ENCODE results near the gene PPP1R14B.
A peak's percentile ranks its signal among the peaks of the same experiment; 100 is the strongest.

Gene PPP1R14B

GRCh38 chr11:64229744-64230170, 17.0 kb downstream of the PPP1R14B start:
- DNase-seq = no peak

GRCh38 chr11:64229090-64229743, 17.5 kb downstream of the PPP1R14B start:
- no peak for DNase-seq

- DNase-seq = no peak
These were observed 19.3 kb downstream of the PPP1R14B start for GRCh38 chr11:64227405-64227956.

- no peak for DNase-seq
These were observed 20.2 kb downstream of the PPP1R14B start for GRCh38 chr11:64226507-64227051.

GRCh38 chr11:64225608-64226506, 20.9 kb downstream of the PPP1R14B start, which contains the start of the genes NUDT22 and TRPT1:
Gene NUDT22 (plus strand): TSS chr11:64226274. CDS start chr11:64226653, 379 bp downstream.
Gene TRPT1 (minus strand): TSS chr11:64226186. CDS start chr11:64225860, 326 bp downstream.
- peak; percentile 78 for DNase-seq

- no peak for DNase-seq
These were observed 21.7 kb downstream of the PPP1R14B start for GRCh38 chr11:64224891-64225607.

- no peak for DNase-seq
These were observed 22.4 kb downstream of the PPP1R14B start for GRCh38 chr11:64224151-64224890.

- no peak for DNase-seq
These were observed 23.6 kb downstream of the PPP1R14B start for GRCh38 chr11:64223001-64223651.

- no peak for DNase-seq
These were observed 24.1 kb downstream of the PPP1R14B start for GRCh38 chr11:64222651-64223000.

GRCh38 chr11:64220798-64221197, 25.9 kb downstream of the PPP1R14B start:
- no peak for DNase-seq

- no peak for DNase-seq
These were observed 26.5 kb downstream of the PPP1R14B start for GRCh38 chr11:64220271-64220670.

GRCh38 chr11:64219755-64220154, 27.0 kb downstream of the PPP1R14B start:
- DNase-seq = no peak

GRCh38 chr11:64219354-64219684, 27.4 kb downstream of the PPP1R14B start:
- no peak for DNase-seq

GRCh38 chr11:64218628-64219353, 28.0 kb downstream of the PPP1R14B start:
- DNase-seq = no peak

- DNase-seq = no peak
These were observed 29.9 kb downstream of the PPP1R14B start for GRCh38 chr11:64216879-64217278.

- no peak for DNase-seq
These were observed 35.4 kb downstream of the PPP1R14B start for GRCh38 chr11:64211181-64211872.

GRCh38 chr11:64210301-64211020, 36.3 kb downstream of the PPP1R14B start:
- no peak for DNase-seq

- DNase-seq = no peak
These were observed 37.2 kb downstream of the PPP1R14B start for GRCh38 chr11:64209563-64209843.

GRCh38 chr11:64208796-64209562, 37.8 kb downstream of the PPP1R14B start:
- no peak for DNase-seq

All from NCI-H1436 (cell line).